WI38 (cell line): ENCODE results near the gene SHISA6.

ENCODE experiments used
- H3K4me3 ChIP-seq: 2 replicates; pipeline ENCODE4 v1.5.1; 2011; ENCODE audit warnings: low read depth, mild to moderate bottlenecking, control low read depth, low read length
- TF ChIP-seq, protein P1 (sequence below): IDR thresholded peaks from 2 replicates; pipeline ENCODE4 v1.5.1; 2012; ENCODE audit warnings: low read depth, mild to moderate bottlenecking, control low read depth, low read length

SHISA6 gene

DNA sequence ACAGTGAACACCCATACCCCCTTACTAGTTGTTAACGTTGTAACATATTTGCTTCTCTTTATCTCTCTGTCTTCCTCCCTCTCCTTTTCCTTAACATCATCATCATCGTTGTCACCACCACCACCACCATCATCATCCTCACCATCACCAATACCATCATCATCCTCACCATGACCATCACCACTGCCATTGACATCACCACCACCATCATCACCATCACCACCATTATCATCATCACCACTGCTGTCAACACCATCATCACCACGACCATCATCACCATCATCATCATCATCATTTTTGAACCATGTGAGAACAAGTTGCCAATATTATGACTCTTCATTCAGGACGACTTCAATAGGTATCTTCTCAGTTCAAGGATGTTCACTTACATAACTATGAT is 35.5 kb downstream of the SHISA6 start:
- TF ChIP-seq, protein P1, sequence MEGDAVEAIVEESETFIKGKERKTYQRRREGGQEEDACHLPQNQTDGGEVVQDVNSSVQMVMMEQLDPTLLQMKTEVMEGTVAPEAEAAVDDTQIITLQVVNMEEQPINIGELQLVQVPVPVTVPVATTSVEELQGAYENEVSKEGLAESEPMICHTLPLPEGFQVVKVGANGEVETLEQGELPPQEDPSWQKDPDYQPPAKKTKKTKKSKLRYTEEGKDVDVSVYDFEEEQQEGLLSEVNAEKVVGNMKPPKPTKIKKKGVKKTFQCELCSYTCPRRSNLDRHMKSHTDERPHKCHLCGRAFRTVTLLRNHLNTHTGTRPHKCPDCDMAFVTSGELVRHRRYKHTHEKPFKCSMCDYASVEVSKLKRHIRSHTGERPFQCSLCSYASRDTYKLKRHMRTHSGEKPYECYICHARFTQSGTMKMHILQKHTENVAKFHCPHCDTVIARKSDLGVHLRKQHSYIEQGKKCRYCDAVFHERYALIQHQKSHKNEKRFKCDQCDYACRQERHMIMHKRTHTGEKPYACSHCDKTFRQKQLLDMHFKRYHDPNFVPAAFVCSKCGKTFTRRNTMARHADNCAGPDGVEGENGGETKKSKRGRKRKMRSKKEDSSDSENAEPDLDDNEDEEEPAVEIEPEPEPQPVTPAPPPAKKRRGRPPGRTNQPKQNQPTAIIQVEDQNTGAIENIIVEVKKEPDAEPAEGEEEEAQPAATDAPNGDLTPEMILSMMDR: no peak

GRCh38 chr17:11278186-11278991 is 37.4 kb downstream of the SHISA6 start:
- no peak overlapping the region for H3K4me3 ChIP-seq
- TF ChIP-seq, protein P1: no peak

More for the DNA sequence above, 35.5 kb downstream of the SHISA6 start:
- no peak overlapping the region for H3K4me3 ChIP-seq

DNA sequence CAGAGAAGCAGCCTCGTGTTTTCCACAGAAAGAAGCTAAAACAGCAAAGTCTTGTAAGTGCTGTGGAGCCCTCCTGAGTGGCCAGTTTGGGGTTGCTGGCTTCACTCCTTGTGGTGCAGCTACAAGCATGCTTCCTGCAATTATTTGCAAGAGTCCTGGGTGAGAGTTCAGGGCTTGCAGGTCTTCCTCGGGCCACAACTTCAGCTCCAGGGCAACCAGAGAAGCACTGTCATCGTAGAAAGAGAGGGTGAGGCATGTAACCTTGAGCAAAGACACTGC is 37.9 kb downstream of the SHISA6 start:
- TF ChIP-seq, protein P1: no peak
- H3K4me3 ChIP-seq: no peak overlapping the region

DNA sequence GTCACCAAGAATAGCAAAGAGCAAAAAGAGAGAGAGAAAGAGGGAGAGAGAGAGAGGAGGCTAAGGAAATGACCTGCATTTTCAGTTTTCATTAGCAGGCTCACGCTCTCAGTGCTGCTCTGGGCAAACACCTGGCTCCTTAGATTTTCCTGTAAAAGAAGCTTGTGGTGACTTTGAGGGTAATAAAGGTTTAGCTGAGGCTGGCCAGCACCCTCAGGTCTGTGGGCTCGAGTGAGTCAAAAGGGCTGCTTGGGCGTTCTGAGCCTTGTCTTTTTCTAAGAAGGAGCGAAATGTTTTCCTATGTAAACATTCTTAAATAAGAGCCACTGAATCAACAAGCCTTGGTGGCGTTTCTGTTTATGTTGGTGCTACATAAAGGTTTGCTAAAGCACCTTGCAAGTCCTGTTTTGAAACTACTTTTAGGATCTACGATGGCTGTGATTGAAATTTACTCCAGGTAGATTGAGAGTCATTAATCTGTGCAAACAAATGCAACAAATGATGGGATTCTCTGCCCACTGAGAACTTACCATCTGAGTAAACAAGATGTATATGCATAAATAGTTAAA is 38.8 kb downstream of the SHISA6 start:
- TF ChIP-seq, protein P1: no peak

DNA sequence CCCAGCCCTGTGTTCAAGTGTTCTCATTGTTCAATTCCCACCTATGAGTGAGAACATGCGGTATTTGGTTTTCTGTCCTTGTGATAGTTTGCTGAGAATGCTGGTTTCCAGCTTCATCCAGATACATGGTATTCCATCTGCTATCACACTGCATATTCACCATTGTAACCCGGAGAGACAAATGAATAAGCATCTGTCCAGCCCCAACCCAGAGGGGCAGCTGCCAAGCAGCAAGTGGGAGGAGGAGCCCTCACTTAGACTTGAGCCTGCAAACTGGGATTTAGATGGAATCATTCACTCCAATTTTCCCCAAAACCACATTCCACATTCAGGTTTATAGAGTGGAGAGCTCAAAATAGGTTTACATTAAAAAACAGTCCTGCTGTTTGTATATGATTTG is 41.6 kb downstream of the SHISA6 start:
- TF ChIP-seq, protein P1: no peak

More for the DNA sequence above, 38.8 kb downstream of the SHISA6 start:
- no peak overlapping the region for H3K4me3 ChIP-seq

DNA sequence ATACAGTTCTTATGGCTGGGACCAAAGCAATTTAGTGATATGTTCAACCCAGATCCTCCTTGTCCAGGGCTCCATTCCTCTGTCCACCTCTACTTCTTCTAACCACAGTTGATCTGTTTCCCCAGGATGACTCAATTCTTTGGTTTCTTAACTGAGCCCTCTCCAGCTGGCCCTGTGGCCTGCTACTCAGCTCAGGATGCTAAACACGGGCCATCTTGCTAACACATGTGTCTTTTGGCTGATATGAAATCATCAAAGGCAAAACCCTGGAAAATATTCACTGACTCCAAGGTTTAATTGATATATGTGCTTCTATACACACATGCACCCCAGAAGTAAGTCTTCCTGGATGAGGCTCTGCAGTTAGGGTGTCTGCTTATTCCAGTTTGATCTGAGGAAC is 43.8 kb downstream of the SHISA6 start:
- TF ChIP-seq, protein P1: no peak
- no peak overlapping the region for H3K4me3 ChIP-seq

More for the DNA sequence above, 41.6 kb downstream of the SHISA6 start:
- no peak overlapping the region for H3K4me3 ChIP-seq

DNA sequence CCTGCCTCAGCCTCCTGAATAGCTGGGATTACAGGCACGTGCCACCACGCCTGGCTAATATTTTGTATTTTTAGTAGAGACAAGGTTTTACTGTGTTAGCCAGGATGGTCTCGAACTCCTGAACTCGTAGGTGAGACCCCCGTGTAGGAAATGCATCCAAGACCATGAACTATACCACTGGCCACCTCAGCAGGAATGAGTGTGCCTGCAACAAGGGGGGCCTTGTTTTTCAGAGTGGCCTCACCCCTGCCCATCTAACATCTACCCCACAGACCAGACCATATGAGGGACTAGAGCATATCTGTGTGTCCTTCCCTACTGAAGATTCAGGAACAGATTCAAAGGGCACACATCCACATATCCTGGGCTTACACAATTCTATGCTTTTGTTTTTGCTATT is 44.9 kb downstream of the SHISA6 start:
- TF ChIP-seq, protein P1: no peak

More for the DNA sequence above, 44.9 kb downstream of the SHISA6 start:
- no peak overlapping the region for H3K4me3 ChIP-seq
